ENCODE results near the gene LRRC46. TPM values are rescaled to one million over a fixed set of nuclear protein-coding genes. Genes with fewer than 3 reads are reported as not detected.
A peak's percentile ranks its signal among the peaks of the same experiment; 100 is the strongest.

Gene LRRC46
- total RNA-seq = 1 to 10 TPM in 1 of 2 donors, under 1 TPM in 1; 0.44 to 6.7 TPM
- 10 to 100 TPM in 3 of 6 donors, 1 to 10 TPM in 3; 2.4 to 16.5 (median 9.9) TPM for polyA plus RNA-seq (ENCODE audit: insufficient read length in 6 of 6)
- long read RNA-seq, donor 1, partial matches to known transcripts = 0 of 3 reads
- long read RNA-seq, donor 1, other reads (novel, unspliced or antisense) = 0 of 3 reads
- long read RNA-seq, donor 2 = 0 reads
- long read RNA-seq, donor 3, partial matches to known transcripts = 5 of 5 reads
- long read RNA-seq, donor 3, other reads (novel, unspliced or antisense) = 0 of 5 reads
- long read RNA-seq, donor 4, partial matches to known transcripts = 0 of 1 reads
- long read RNA-seq, donor 4, other reads (novel, unspliced or antisense) = 0 of 1 reads
- long read RNA-seq, donor 5, transcript LRRC46-201 (8 exons, 1,922 nt) = major isoform, 5 of 40 reads
- long read RNA-seq, donor 5, partial matches to known transcripts = 22 of 40 reads
- long read RNA-seq, donor 5, other reads (novel, unspliced or antisense) = 13 of 40 reads
- long read RNA-seq, donor 6, partial matches to known transcripts = 0 of 8 reads
- long read RNA-seq, donor 6, other reads (novel, unspliced or antisense) = 8 of 8 reads
- long read RNA-seq, donor 7, partial matches to known transcripts = 0 of 2 reads
- long read RNA-seq, donor 7, other reads (novel, unspliced or antisense) = 0 of 2 reads
- long read RNA-seq, donor 8, partial matches to known transcripts = 0 of 1 reads
- long read RNA-seq, donor 8, other reads (novel, unspliced or antisense) = 0 of 1 reads
- long read RNA-seq, donor 9 = 0 reads
- long read RNA-seq, donor 10, transcript LRRC46-201 (8 exons, 1,922 nt) = major isoform, 13 of 15 reads
- long read RNA-seq, donor 10, partial matches to known transcripts = 0 of 15 reads
- long read RNA-seq, donor 10, other reads (novel, unspliced or antisense) = 2 of 15 reads
- long read RNA-seq, donor 11 = 0 reads
- long read RNA-seq, donor 12, transcript LRRC46-201 (8 exons, 1,922 nt) = major isoform, 6 of 6 reads
- long read RNA-seq, donor 12, partial matches to known transcripts = 0 of 6 reads
- long read RNA-seq, donor 12, other reads (novel, unspliced or antisense) = 0 of 6 reads

- H3K27me3 ChIP-seq = no peaks in the 10 kb centered on the region
- peak; percentile 94 to 97 (median 95) for DNase-seq
- H3K4me3 ChIP-seq = peak within 1 kb of the TSS; percentile 61 to 89
- TF ChIP-seq CTCF (IDR thresholded peaks at IDR 0.05) = no peak
- peak within 1 kb of the TSS; percentile 28 to 81 for H3K27ac ChIP-seq
- ATAC-seq = peak; percentile 97
- peaks cover 13 to 41% of the 10 kb centered on the region in 2 donors for H3K4me1 ChIP-seq
- no peaks in the 10 kb centered on the region for H3K9me3 ChIP-seq
- H3K36me3 ChIP-seq = peaks cover 0 to 37% of the 10 kb centered on the region in 2 donors
- intact Hi-C loops (cut with DNase I) = no loop called here
Measured at GRCh38 chr17:47831003-47831933, at the start of gene LRRC46, which contains the start of gene MRPL10. Gene LRRC46 (plus strand): TSS chr17:47831670. CDS start chr17:47831990, 320 bp downstream. Gene MRPL10 (minus strand): TSS chr17:47831541. CDS start chr17:47831511, 30 bp downstream.

GRCh38 chr17:47785538-47786123 lies 45.8 kb upstream of the LRRC46 start:
- ATAC-seq (no peak), DNase-seq (peak in 2 of 4 donors; percentile 33 to 52)
- H3K4me1 ChIP-seq = peaks cover 5 to 10% of the 10 kb centered on the region in 2 donors
- no peaks in the 10 kb centered on the region for H3K9me3 ChIP-seq
- H3K27ac ChIP-seq = no peak overlapping the region
- no peak overlapping the region for H3K4me3 ChIP-seq
- intact Hi-C loops (cut with DNase I) = no loop called here
- H3K36me3 ChIP-seq = no peaks in the 10 kb centered on the region
- TF ChIP-seq CTCF (IDR thresholded peaks at IDR 0.05) = no peak
- peaks cover 27 to 83% of the 10 kb centered on the region in 2 donors for H3K27me3 ChIP-seq

GRCh38 chr17:47789611-47790561 lies 41.6 kb upstream of the LRRC46 start:
- Histone ChIP-seq H3K9me3 (no peaks in the 10 kb centered on the region), H3K27me3 (peaks cover 52 to 95% of the 10 kb centered on the region in 2 donors), H3K4me1 (peaks cover 5 to 10% of the 10 kb centered on the region in 2 donors), H3K27ac (no peak overlapping the region), H3K36me3 (no peaks in the 10 kb centered on the region), H3K4me3 (peak overlapping the region; percentile 22 to 24)
- TF ChIP-seq CTCF (IDR thresholded peaks at IDR 0.05) = peak; percentile 16 to 24
- intact Hi-C loops (cut with DNase I) = no loop called here
- ATAC-seq (peak; percentile 98), DNase-seq (peak in 2 of 4 donors; percentile 37 to 84)

All from left lung (tissue), 14 donors.